SK-N-SH (cell line): Measurements from ENCODE around the gene DTX1.

Source experiments
- ELF1 ChIP-seq: IDR thresholded peaks from 2 replicates; pipeline ENCODE4 v1.4.0; 2012
- FOXM1 ChIP-seq: IDR thresholded peaks from 2 replicates; pipeline ENCODE4 v1.4.0; 2012; ENCODE audit warnings: low read depth, mild to moderate bottlenecking
- GABPA ChIP-seq: IDR thresholded peaks from 2 replicates; pipeline ENCODE4 v1.4.0; 2012; ENCODE audit warnings: low read depth, mild to moderate bottlenecking
- JUND ChIP-seq: IDR thresholded peaks from 2 replicates; pipeline ENCODE4 v1.4.0; 2012
- NFIC ChIP-seq: IDR thresholded peaks from 2 replicates; pipeline ENCODE4 v1.4.0; 2012; ENCODE audit warnings: borderline replicate concordance
- POLR2AphosphoS5 ChIP-seq: IDR thresholded peaks from 2 replicates; pipeline ENCODE4 v1.6.1; 2012; ENCODE audit warnings: low read depth, low read length
- SIN3A ChIP-seq: IDR thresholded peaks from 2 replicates; pipeline ENCODE4 v1.6.1; 2012; ENCODE audit warnings: low read depth, mild to moderate bottlenecking, low read length, moderate library complexity, borderline replicate concordance
- TAF1 ChIP-seq: IDR thresholded peaks from 2 replicates; pipeline ENCODE4 v1.6.1; 2012; ENCODE audit warnings: low read depth, mild to moderate bottlenecking, low read length, moderate library complexity, borderline replicate concordance
- TF ChIP-seq, protein P1 (sequence below): fragments of 200-600 bp; sonication (generic); IDR thresholded peaks from 2 replicates; pipeline ENCODE4 v1.6.1; 2017; ENCODE audit warnings: antibody characterized with exemption, mild to moderate bottlenecking, moderate library complexity
- TF ChIP-seq, protein P2 (sequence below): IDR thresholded peaks from 2 replicates; pipeline ENCODE4 v1.4.0; 2012; ENCODE audit warnings: low read depth
- TF ChIP-seq, protein P3 (sequence below): fragments of 150-350 bp; IDR thresholded peaks from 2 replicates; pipeline ENCODE4 v1.6.1; 2017; ENCODE audit warnings: antibody characterized with exemption, low read length, low read depth, borderline replicate concordance
- TF ChIP-seq, protein P4 (sequence below): fragments of 150-350 bp; IDR thresholded peaks from 2 replicates; pipeline ENCODE4 v1.6.1; 2016; ENCODE audit warnings: mild to moderate bottlenecking, low read depth, low read length
- TF ChIP-seq, protein P5 (sequence below): IDR thresholded peaks from 2 replicates; pipeline ENCODE4 v1.6.1; 2012; ENCODE audit warnings: mild to moderate bottlenecking, low read depth, low read length, moderate library complexity

DNA sequence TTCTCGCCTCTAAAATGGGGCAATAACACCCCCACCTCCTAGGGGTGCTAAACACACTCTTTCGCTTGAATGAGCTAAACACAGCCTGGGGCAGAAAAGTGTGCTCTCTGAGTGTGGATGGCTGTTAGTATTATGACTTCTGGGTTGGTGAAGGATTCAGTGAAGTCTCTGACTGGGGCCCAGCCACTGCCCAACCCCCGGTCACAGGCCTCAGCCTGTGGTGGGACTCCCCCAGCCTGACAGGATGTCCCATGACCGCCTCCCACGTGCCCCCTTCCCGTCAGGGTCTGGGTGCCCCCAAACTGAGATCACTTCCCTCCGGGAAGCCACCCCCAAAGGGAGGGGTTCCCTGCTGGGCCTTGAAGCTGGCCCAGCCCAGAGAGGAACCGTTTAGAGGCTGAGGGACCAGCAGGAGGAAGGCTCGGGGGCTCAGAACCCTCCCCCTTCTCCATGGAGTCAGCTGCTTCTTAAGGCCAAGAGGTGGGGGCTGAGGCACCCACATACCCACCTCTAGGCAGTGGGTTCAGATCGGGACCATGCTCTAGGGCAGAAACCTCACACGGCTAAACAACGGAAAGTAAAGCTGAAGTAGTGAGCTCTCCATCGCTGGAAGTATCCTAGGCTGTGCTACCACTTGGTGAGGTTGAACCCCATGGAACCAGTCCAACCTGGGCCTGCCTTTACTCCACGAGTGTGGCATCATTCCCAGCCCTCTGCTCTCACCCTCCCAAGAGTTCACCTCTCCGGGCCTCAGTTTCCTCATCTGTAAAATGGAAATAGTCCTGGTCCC, 13.8 kb downstream of the DTX1 start:
- TF ChIP-seq SIN3A (no peak), FOXM1 (no peak), GABPA (no peak), ELF1 (no peak), POLR2AphosphoS5 (no peak), JUND (no peak), NFIC (no peak), TAF1 (no peak)
- TF ChIP-seq, protein P1, sequence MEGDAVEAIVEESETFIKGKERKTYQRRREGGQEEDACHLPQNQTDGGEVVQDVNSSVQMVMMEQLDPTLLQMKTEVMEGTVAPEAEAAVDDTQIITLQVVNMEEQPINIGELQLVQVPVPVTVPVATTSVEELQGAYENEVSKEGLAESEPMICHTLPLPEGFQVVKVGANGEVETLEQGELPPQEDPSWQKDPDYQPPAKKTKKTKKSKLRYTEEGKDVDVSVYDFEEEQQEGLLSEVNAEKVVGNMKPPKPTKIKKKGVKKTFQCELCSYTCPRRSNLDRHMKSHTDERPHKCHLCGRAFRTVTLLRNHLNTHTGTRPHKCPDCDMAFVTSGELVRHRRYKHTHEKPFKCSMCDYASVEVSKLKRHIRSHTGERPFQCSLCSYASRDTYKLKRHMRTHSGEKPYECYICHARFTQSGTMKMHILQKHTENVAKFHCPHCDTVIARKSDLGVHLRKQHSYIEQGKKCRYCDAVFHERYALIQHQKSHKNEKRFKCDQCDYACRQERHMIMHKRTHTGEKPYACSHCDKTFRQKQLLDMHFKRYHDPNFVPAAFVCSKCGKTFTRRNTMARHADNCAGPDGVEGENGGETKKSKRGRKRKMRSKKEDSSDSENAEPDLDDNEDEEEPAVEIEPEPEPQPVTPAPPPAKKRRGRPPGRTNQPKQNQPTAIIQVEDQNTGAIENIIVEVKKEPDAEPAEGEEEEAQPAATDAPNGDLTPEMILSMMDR = no peak
- TF ChIP-seq, protein P2, sequence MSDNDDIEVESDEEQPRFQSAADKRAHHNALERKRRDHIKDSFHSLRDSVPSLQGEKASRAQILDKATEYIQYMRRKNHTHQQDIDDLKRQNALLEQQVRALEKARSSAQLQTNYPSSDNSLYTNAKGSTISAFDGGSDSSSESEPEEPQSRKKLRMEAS = no peak
- TF ChIP-seq, protein P3, sequence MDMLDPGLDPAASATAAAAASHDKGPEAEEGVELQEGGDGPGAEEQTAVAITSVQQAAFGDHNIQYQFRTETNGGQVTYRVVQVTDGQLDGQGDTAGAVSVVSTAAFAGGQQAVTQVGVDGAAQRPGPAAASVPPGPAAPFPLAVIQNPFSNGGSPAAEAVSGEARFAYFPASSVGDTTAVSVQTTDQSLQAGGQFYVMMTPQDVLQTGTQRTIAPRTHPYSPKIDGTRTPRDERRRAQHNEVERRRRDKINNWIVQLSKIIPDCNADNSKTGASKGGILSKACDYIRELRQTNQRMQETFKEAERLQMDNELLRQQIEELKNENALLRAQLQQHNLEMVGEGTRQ = no peak
- TF ChIP-seq, protein P4, sequence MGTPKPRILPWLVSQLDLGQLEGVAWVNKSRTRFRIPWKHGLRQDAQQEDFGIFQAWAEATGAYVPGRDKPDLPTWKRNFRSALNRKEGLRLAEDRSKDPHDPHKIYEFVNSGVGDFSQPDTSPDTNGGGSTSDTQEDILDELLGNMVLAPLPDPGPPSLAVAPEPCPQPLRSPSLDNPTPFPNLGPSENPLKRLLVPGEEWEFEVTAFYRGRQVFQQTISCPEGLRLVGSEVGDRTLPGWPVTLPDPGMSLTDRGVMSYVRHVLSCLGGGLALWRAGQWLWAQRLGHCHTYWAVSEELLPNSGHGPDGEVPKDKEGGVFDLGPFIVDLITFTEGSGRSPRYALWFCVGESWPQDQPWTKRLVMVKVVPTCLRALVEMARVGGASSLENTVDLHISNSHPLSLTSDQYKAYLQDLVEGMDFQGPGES = no peak
- TF ChIP-seq, protein P5, sequence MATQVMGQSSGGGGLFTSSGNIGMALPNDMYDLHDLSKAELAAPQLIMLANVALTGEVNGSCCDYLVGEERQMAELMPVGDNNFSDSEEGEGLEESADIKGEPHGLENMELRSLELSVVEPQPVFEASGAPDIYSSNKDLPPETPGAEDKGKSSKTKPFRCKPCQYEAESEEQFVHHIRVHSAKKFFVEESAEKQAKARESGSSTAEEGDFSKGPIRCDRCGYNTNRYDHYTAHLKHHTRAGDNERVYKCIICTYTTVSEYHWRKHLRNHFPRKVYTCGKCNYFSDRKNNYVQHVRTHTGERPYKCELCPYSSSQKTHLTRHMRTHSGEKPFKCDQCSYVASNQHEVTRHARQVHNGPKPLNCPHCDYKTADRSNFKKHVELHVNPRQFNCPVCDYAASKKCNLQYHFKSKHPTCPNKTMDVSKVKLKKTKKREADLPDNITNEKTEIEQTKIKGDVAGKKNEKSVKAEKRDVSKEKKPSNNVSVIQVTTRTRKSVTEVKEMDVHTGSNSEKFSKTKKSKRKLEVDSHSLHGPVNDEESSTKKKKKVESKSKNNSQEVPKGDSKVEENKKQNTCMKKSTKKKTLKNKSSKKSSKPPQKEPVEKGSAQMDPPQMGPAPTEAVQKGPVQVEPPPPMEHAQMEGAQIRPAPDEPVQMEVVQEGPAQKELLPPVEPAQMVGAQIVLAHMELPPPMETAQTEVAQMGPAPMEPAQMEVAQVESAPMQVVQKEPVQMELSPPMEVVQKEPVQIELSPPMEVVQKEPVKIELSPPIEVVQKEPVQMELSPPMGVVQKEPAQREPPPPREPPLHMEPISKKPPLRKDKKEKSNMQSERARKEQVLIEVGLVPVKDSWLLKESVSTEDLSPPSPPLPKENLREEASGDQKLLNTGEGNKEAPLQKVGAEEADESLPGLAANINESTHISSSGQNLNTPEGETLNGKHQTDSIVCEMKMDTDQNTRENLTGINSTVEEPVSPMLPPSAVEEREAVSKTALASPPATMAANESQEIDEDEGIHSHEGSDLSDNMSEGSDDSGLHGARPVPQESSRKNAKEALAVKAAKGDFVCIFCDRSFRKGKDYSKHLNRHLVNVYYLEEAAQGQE = no peak
